NK-92 treated with Interleukin-12 subunit alpha and Interleukin-12 subunit beta, amount 100 ng/mL, for 24 hours (cell line): ENCODE results near the gene VWA7.

ENCODE experiments used
- DNase-seq: peaks from one replicate; lab custom pipeline; 2025; lab: John Stamatoyannopoulos, UW

The VWA7 gene

GRCh38 chr6:31729979-31730630 is 47.0 kb downstream of the VWA7 start:
- peak; percentile 15 for DNase-seq

GRCh38 chr6:31729515-31729978 is 47.6 kb downstream of the VWA7 start:
- DNase-seq, result peak; percentile 56

- DNase-seq, result no peak
Observed at GRCh38 chr6:31728767-31729514, 48.2 kb downstream of the VWA7 start, which contains the start of gene DDAH2. DDAH2 (minus strand) TSS chr6:31729299; CDS start chr6:31729161, 138 bp downstream.

DNA sequence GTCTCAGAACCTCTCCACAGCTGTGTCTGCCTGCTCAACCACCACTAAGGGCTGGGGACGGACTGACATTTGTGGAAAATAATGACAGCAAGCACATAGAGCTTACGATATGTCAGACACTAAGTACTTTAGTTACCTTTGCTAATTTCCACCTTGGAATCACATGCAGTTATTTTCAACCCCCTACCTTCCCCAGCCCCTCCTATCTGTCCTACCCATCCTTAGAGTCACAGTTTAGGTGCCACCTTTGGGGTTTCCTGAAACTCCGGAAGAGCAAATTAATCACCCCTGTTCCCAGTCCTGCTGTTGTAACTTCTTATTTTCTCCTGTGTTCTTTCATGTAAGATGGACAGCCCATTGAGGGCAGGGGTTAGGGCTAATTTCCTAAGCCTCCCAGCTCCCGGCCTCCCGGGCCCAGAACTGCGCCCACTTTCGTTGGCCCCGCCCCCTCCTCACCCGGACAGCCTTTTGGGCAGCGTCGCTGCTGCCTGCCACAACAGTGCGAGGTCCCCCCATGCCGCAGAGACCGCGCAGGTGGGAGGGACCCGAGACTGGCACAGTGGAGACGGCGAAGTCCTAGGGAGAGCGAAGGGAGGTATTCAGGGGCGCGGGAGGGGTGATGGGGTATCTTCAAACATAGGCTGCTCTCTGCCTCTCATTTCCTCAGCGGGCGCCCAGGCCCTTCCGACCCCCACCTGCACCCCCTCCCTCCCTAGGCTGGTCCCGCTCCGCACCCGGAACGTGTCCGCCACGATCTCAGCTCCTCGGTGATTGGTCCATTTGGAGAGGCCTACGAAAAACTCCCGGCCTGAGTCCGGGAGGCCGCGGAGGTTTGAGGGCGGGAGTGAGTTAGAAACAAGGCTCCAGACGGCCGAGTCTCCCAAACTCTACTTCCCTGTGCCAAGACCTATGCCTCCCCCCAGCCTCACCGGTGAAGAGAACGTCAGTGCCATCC is 49.1 kb downstream of the VWA7 start:
- DNase-seq, result no peak

DNA sequence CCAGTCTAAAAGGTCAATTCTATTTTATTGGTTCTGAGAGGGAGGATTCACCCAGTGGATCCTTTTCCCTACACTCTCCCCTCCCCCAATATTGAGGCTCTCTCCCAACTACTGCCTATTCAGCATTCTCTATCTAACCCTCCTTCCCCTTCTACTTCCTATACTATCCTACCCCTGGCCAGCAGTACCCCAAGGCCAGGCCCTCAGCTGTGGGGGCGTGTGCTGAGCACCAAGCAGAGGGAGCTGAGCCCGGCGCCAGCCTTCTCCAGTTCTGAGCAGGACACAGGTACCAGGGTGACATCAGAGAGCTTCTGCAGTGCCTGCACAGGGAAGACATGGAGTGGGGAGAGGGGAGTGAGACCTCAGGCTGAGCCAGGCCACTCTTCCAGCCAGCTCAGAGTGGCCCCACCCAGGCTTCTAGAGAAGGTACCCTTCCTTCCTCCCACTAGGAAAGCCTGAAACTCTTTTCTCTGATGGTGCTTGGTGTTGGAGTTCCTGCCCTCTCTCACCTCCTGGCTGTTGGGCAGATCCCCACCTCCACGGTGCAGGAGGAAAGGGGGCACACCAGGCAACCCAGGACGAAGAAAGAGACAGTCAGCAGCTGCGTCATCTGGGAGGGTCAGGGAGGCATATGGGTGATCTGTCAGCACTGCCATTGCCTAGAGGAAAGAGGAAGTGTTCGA is 50.0 kb downstream of the VWA7 start:
- DNase-seq, result no peak

- DNase-seq, result no peak
Observed at GRCh38 chr6:31725502-31726350, 51.4 kb downstream of the VWA7 start.

GRCh38 chr6:31723980-31724691 is 53.0 kb downstream of the VWA7 start:
- DNase-seq, result no peak

DNA sequence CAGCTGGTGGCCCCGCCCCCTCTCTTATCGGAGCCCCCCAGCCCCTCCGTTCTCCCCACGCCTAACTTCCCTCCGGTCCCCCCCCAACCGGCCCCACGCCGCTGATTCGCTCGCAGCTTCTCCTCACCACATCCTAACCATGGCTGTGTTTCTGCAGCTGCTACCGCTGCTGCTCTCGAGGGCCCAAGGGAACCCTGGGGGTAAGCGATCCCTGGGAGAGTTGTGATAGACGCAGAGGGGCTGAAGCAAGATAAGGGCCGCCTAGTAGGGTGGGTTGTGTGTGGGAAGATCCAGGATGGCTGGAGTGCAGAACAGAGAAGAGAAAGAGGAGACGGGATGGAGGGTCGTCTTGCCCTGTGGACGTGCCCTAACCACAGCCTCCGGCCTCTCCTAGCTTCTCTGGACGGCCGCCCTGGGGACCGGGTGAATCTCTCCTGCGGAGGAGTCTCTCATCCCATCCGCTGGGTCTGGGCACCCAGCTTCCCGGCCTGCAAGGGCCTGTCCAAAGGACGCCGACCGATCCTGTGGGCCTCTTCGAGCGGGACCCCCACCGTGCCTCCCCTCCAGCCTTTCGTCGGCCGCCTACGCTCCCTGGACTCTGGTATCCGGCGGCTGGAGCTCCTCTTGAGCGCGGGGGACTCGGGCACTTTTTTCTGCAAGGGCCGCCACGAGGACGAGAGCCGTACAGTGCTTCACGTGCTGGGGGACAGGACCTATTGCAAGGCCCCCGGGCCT is 53.7 kb downstream of the VWA7 start, which contains the start of gene MPIG6B:
MPIG6B (plus strand) TSS at position 129 of the 735 bp plus-strand sequence; CDS start at position 140, 11 bp downstream.
- DNase-seq, result no peak

- no peak for DNase-seq
Observed at GRCh38 chr6:31722173-31722572, 55.0 kb downstream of the VWA7 start.

DNA sequence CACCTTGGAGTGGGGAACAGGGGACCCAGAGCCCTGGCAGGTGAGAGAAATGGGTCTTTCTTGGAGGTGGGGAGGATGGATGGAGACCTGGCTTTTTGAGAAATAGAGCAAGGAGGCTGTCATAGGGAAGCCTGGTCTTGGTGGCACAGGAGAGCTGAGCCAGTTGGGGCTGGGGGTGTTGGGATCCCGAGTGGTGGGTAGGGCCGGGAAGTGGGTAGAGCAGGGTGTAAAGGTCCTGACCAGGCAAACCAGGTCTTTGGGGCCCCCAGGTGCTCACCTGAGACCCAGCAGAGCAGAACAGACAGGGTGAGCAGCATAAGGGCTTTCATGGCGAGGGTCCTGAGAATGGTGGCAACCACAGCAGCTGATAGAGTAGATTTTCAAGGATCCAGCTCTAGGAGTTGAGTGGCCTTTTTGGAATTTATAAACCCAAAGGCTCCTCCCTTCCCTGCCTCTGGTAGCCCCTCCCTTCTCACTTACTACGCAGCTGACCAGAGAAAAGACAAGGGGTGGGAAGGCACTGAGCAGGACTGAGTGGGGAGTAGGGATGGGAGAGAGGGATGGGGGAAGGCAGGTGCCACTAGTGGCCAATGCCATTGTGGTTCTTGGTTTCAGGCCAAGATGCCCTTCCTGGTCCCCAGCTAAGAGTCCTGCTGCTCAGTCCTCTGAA is 55.6 kb downstream of the VWA7 start, which contains the start of gene LY6G6C:
LY6G6C (minus strand) TSS at position 396 of the 670 bp plus-strand sequence; CDS start at position 329, 67 bp downstream.
- DNase-seq, result no peak

DNA sequence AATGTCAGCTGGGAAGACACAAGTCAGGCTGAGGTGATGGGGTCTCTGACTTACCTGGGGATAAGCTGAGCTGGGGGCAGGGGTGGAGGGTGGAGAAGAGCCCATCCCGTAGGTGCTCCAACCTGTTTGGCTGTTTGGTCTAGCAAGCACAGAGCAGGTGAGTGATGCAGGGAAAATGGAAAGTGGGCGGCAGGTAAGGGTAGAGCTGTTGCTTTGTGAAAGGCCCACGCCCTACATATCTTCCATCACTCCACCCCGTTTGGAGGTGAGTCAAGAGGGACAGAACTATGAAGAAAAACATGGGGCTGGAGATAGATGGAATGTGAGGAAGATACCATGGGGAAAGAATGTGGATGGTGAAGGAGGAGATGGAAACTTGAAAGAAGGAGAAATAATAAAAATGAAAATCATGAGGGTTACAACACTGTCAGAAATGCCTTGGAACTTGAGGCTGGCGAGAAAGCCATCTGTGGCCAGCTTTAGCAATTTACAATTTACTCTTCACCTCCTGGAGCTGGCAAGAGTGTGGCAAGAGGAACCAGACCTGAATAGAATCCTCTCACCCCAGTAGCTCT is 56.8 kb downstream of the VWA7 start:
- DNase-seq, result no peak

DNA sequence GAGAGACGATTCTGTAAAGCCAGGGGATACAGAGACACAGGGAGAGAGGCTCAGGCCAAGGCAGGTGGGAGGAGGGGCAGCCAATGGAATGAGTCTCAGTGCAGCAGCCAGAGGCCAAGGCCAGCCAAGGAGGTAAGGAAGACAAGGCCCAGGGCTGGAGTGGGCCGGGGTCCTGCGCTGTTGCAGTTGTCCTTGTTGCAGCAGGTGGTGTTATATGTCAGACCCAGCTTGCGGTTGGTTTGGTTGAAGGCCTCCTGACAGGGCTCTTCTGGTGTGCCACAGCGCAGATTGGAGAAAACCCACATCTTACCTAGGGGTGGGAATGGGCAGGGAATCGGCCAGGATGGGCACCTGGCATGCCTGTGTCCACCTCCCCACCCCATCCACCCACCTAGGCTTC is 58.1 kb downstream of the VWA7 start:
- DNase-seq, result no peak

DNA sequence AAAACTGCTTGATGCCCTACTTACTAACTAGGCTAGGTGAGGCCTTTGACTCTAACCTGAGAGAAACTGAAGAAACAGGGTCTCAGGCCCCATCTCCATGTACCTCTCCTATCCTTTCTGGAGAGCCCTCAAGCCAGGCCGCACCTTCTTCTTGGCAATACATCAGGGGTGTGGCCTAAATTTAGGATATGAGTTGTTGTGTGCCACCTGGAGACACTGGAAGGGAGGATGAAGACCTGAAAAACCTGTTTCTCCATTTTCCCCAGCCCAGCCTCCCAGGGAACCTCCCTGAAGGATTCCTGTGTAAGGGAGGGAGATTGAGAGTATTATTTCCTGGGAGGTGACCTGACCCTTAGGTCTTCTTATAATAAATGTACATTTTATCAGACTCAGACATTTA is 58.9 kb downstream of the VWA7 start:
- DNase-seq, result no peak

- no peak for DNase-seq
Observed at GRCh38 chr6:31717499-31718222, 59.5 kb downstream of the VWA7 start.
